ENCODE measurements around the gene MRPL52.

- TF ChIP-seq CTCF (IDR thresholded peaks at IDR 0.05; ENCODE audit: insufficient read depth, low read length, poor library complexity, severe bottlenecking): no peak
- no peak for TF ChIP-seq EZH2phosphoT487 (conservative IDR thresholded peaks at IDR 0.05; ENCODE audit: low read length)
Measured at GRCh38 chr14:22845821-22846625, 16.3 kb downstream of the MRPL52 start.

Measured in SU-DHL-6 (cell line).